GM21528 (cell line): ENCODE results near the gene SMIM43.

Source experiments
- ATAC-seq: cut with Tn5 transposase; IDR thresholded peaks from one replicate; pipeline ENCODE4 v1.9.1; 2021; ENCODE audit warnings: mild to moderate bottlenecking, moderate library complexity; ENCODE audit not compliant: unreplicated experiment, low FRiP score

The SMIM43 gene

GRCh38 chr4:121764702-121765367, at the start of gene SMIM43:
Gene SMIM43 (minus strand): TSS chr4:121765164. CDS start chr4:121765105, 59 bp downstream.
- no peak for ATAC-seq

GRCh38 chr4:121814756-121815155, 49.8 kb upstream of the SMIM43 start:
- ATAC-seq, result no peak

GRCh38 chr4:121811122-121811521, 46.2 kb upstream of the SMIM43 start:
- no peak for ATAC-seq

GRCh38 chr4:121806411-121806810, 41.4 kb upstream of the SMIM43 start:
- no peak for ATAC-seq

- no peak for ATAC-seq
These were observed 36.7 kb upstream of the SMIM43 start for GRCh38 chr4:121801715-121802075.

GRCh38 chr4:121800961-121801714, 36.2 kb upstream of the SMIM43 start, which contains the start of gene EXOSC9:
Gene EXOSC9 (plus strand): TSS chr4:121801323. CDS start chr4:121801425, 102 bp downstream.
- peak; percentile 85 for ATAC-seq

GRCh38 chr4:121800638-121800960, 35.6 kb upstream of the SMIM43 start:
- ATAC-seq, result peak; percentile 33

GRCh38 chr4:121799867-121800501, 35.0 kb upstream of the SMIM43 start:
- no peak for ATAC-seq

- no peak for ATAC-seq
These were observed 34.4 kb upstream of the SMIM43 start for GRCh38 chr4:121799208-121799823.

GRCh38 chr4:121796283-121796682, 31.3 kb upstream of the SMIM43 start:
- no peak for ATAC-seq

- no peak for ATAC-seq
These were observed 29.7 kb upstream of the SMIM43 start for GRCh38 chr4:121794505-121795188.

- no peak for ATAC-seq
These were observed 28.0 kb upstream of the SMIM43 start for GRCh38 chr4:121792966-121793365.

- no peak for ATAC-seq
These were observed 26.5 kb upstream of the SMIM43 start for GRCh38 chr4:121791481-121791880.

GRCh38 chr4:121790976-121791375, 26.0 kb upstream of the SMIM43 start:
- ATAC-seq, result no peak

- no peak for ATAC-seq
These were observed 25.2 kb upstream of the SMIM43 start for GRCh38 chr4:121789960-121790829.

GRCh38 chr4:121789455-121789854, 24.5 kb upstream of the SMIM43 start:
- no peak for ATAC-seq

- ATAC-seq, result peak; percentile 91
These were observed 23.9 kb upstream of the SMIM43 start for GRCh38 chr4:121788896-121789295.

GRCh38 chr4:121786221-121786620, 21.3 kb upstream of the SMIM43 start:
- no peak for ATAC-seq

GRCh38 chr4:121785479-121785878, 20.5 kb upstream of the SMIM43 start:
- ATAC-seq, result no peak

- ATAC-seq, result no peak
These were observed 20.0 kb upstream of the SMIM43 start for GRCh38 chr4:121784975-121785374.
